Measurements from ENCODE around the gene AHCYL1. TPM values are rescaled to one million over a fixed set of nuclear protein-coding genes. Genes with fewer than 3 reads are reported as not detected.

Gene AHCYL1
- total and polyA plus RNA-seq, 2 donors (not counting 3 experiments of a cell fraction or from before 2014, with no cell fraction given) = 49.2 to 74.2 TPM

- no peaks in the 10 kb centered on the region for H3K9me1 ChIP-seq (replicated peaks; ENCODE audit: control insufficient read depth, extremely low read depth, insufficient read depth, low read length)
- H3K4me1 ChIP-seq (ENCODE audit: control insufficient read depth, extremely low read depth, insufficient read depth, low read length) = peaks cover 8% of the 10 kb centered on the region
- no peaks in the 10 kb centered on the region for H4K20me1 ChIP-seq (replicated peaks; ENCODE audit: control insufficient read depth, extremely low read depth, insufficient read depth, low read length)
- POLR2A ChIA-PET = no interaction called here
- H3K79me2 ChIP-seq (ENCODE audit: control insufficient read depth, insufficient read depth, low read length) = peaks cover 26% of the 10 kb centered on the region
- peaks cover 22% of the 10 kb centered on the region in 2 experiments for H3K36me3 ChIP-seq (ENCODE audit: control insufficient read depth in 2 of 2, extremely low read depth in 1 of 2, insufficient read depth in 2 of 2, low read length in 2 of 2)
- no peaks in the 10 kb centered on the region for H3K9me3 ChIP-seq (replicated peaks; ENCODE audit: control insufficient read depth, insufficient read depth, low read length)
- H2AFZ ChIP-seq (ENCODE audit: low read depth, low read length) = no peak overlapping the region
- H3K9ac ChIP-seq (replicated peaks; ENCODE audit: extremely low read depth, insufficient read depth, low read length) = no peak overlapping the region
- BruUV-seq (replicated peaks) = no TSS peak
- no peaks in the 10 kb centered on the region for H3K27me3 ChIP-seq (ENCODE audit: control insufficient read depth in 2 of 2, insufficient read depth in 2 of 2, low read length in 2 of 2)
- TF ChIP-seq GATA2 (IDR thresholded peaks at IDR 0.05; ENCODE audit: insufficient read depth, insufficient read length, low read depth, low read length) (no peak), EZH2 (IDR thresholded peaks at IDR 0.05; ENCODE audit: borderline replicate concordance, low read depth, low read length, severe bottlenecking) (no peak), MYC (IDR thresholded peaks at IDR 0.05; ENCODE audit: low read depth, low read length) (no peak), MAX (IDR thresholded peaks at IDR 0.05; ENCODE audit: insufficient read depth, insufficient read length) (no peak), FOS (IDR thresholded peaks at IDR 0.05; ENCODE audit: borderline replicate concordance, insufficient read depth, low read length) (no peak)
- FAIRE-seq = no peak
- CTCF ChIA-PET = interaction anchor here (4.2 kb wide), 1 partner anchor 23 kb away, joined by 54 read pairs; the partner anchor contains the start of gene AHCYL1
- no peak overlapping the region for H3K4me2 ChIP-seq (ENCODE audit: insufficient read depth, low read length)
- dilution Hi-C loops (cut with MboI; ENCODE audit: extremely low pct_ligation_motif_present, low sequenced_read_pairs) (loop anchor here (25.0 kb wide), 1 partner anchor 222 kb away; no protein-coding TSS in a partner anchor), intact Hi-C loops (cut with micrococcal nuclease) (no loop called here)
- DNase-seq (ENCODE audit: low read depth, low spot score) = no peak
- H3K27ac ChIP-seq (ENCODE audit: insufficient read depth, low read depth, low read length) = no peak overlapping the region
- no peak overlapping the region for H3K4me3 ChIP-seq (replicated peaks in 1 of 3; ENCODE audit: insufficient read depth in 1 of 3, low read depth in 1 of 3, low read length in 3 of 3)
These were observed 24.5 kb downstream of the AHCYL1 start for GRCh38 chr1:110008971-110009565.

- ChIA-PET POLR2A (no interaction called here), CTCF (interaction anchor here (0.6 to 4.2 kb wide), 11 partner anchors 9 to 465 kb away, joined by 3 to 54 read pairs (median 5); partner anchors contain the start of gene AHCYL1)
- DNase-seq (ENCODE audit: low read depth, low spot score) (peak; percentile 49), FAIRE-seq (peak; percentile 62)
- peaks cover 29 to 32% of the 10 kb centered on the region in 2 experiments for H3K36me3 ChIP-seq (ENCODE audit: control insufficient read depth in 2 of 2, extremely low read depth in 1 of 2, insufficient read depth in 2 of 2, low read length in 2 of 2)
- H3K9me1 ChIP-seq (replicated peaks; ENCODE audit: control insufficient read depth, extremely low read depth, insufficient read depth, low read length) = no peaks in the 10 kb centered on the region
- no peaks in the 10 kb centered on the region for H3K27me3 ChIP-seq (ENCODE audit: control insufficient read depth in 2 of 2, insufficient read depth in 2 of 2, low read length in 2 of 2)
- dilution Hi-C loops (cut with MboI; ENCODE audit: extremely low pct_ligation_motif_present, low sequenced_read_pairs) = loop anchor here (25.0 kb wide), 1 partner anchor 224 kb away; no protein-coding TSS in a partner anchor
- intact Hi-C loops (cut with micrococcal nuclease) = loop anchor here (1.0 kb wide), 2 partner anchors 26 to 234 kb away; no protein-coding TSS in a partner anchor
- TF ChIP-seq GATA2 (IDR thresholded peaks at IDR 0.05; ENCODE audit: insufficient read depth, insufficient read length, low read depth, low read length) (no peak), POLR2AphosphoS5 (IDR thresholded peaks at IDR 0.05; ENCODE audit: insufficient read depth, low read depth, low read length) (no peak), CTCF (IDR thresholded peaks at IDR 0.05; ENCODE audit: extremely low read depth in 1 of 2, insufficient read depth in 1 of 2, low read depth in 1 of 2, low read length in 2 of 2) (peak; percentile 24 to 40)
- H3K9me3 ChIP-seq (replicated peaks; ENCODE audit: control insufficient read depth, insufficient read depth, low read length) = no peaks in the 10 kb centered on the region
- H4K20me1 ChIP-seq (replicated peaks; ENCODE audit: control insufficient read depth, extremely low read depth, insufficient read depth, low read length) = no peaks in the 10 kb centered on the region
- H3K79me2 ChIP-seq (ENCODE audit: control insufficient read depth, insufficient read depth, low read length) = peaks cover 6% of the 10 kb centered on the region
- no TSS peak for BruUV-seq (replicated peaks)
- no peaks in the 10 kb centered on the region for H3K4me1 ChIP-seq (ENCODE audit: control insufficient read depth, extremely low read depth, insufficient read depth, low read length)
- H3K4me2 ChIP-seq (ENCODE audit: insufficient read depth, low read length) = no peak overlapping the region
- H3K27ac ChIP-seq (ENCODE audit: insufficient read depth, low read depth, low read length) = no peak overlapping the region
- H3K4me3 ChIP-seq (replicated peaks in 1 of 3; ENCODE audit: insufficient read depth in 1 of 3, low read depth in 1 of 3, low read length in 3 of 3) = no peak overlapping the region
- no peak overlapping the region for H2AFZ ChIP-seq (ENCODE audit: low read depth, low read length)
- H3K9ac ChIP-seq (replicated peaks; ENCODE audit: extremely low read depth, insufficient read depth, low read length) = no peak overlapping the region
These were observed 27.0 kb downstream of the AHCYL1 start for GRCh38 chr1:110011527-110012041.
